ENCODE measurements around the gene PNKD. TPM values are rescaled to one million over a fixed set of nuclear protein-coding genes. Genes with fewer than 3 reads are reported as not detected.

Gene PNKD
- polyA plus RNA-seq, 6 donors from 2014 or later = 99.4 to 143 (median 127) TPM

DNA sequence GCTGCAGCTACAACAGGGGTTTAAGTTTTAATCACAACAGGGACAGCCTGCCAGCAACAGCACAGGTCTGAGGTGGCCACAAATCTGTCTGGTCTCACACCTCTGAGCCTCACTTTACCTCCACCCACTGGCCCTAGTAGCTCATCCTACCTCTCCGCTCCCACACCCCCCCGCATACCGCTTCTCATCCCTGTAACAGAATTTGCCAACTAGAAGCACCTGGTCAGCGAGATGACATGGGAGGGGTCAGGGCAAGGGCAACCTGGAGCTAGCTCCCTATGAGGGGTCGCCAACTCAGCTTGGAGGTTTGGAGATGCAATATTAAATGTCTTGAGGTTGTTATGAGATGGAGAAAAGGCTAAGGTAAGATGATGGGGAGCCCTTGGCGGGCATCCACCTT lies 93.9 kb downstream of the PNKD start:
- ATAC-seq (ENCODE audit: low read depth in 2 of 2) (no peak), DNase-seq (no peak)
- H3K4me3 Mint-ChIP-seq = peak overlapping the region in 1 of 8 donors; percentile 33
- peaks cover 0 to 5% (median 0%) of the 10 kb centered on the region in 7 donors for H3K9me3 Mint-ChIP-seq
- H3K4me1 Mint-ChIP-seq = peaks cover 7 to 27% (median 14%) of the 10 kb centered on the region in 3 donors
- no peaks in the 10 kb centered on the region for H3K36me3 Mint-ChIP-seq
- H3K27ac Mint-ChIP-seq = peak overlapping the region in 1 of 6 donors; percentile 89
- no peaks in the 10 kb centered on the region for H3K27me3 Mint-ChIP-seq

DNA sequence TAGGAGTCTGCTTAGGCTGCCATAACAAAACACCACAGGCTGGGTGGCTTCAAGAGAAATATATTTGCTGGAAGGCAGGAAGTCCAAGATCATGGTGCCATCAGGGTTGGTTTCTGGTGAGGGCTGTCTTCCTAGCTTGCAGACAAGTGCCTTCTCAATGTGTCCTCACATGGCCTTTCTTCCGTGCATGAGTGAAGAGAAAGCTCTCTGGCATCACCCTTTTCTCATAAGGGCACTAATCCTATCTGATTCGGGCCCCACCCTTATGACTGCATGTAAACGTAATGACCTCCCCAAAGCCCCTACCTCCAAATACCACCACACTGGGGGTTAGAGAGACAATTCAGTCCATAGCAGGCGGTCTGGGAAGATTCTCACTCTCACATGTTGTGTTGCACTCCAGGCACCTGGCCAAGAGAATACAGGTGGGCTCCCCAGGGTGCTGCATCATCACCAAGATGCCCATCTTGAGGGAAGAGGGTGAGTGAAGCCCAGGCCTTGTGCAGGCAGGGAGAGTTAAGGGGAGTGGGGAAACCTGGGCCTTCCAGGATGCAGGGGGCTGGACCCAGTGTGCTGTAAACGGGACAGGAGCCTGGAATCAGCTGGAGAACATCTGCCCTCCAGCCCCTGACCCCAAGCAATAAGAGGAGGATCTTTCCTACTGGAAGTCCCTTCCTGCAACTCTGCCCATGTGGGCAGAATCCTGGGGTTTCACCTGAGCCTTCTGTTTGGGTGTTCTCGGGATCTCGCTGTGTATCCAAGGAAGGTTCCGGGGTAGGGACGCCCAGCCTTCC lies 96.5 kb downstream of the PNKD start:
- Mint-ChIP-seq H3K27me3 (no peaks in the 10 kb centered on the region), H3K9me3 (peaks cover 0 to 5% (median 0%) of the 10 kb centered on the region in 7 donors), H3K4me1 (peaks cover 19 to 46% (median 35%) of the 10 kb centered on the region in 3 donors), H3K36me3 (no peaks in the 10 kb centered on the region), H3K4me3 (peak overlapping the region; percentile 83 to 90 (median 88)), H3K27ac (peak overlapping the region in 5 of 6 donors; percentile 9 to 95 (median 79))
- no peak for ATAC-seq (ENCODE audit: low read depth in 2 of 2)
- no peak for DNase-seq

DNA sequence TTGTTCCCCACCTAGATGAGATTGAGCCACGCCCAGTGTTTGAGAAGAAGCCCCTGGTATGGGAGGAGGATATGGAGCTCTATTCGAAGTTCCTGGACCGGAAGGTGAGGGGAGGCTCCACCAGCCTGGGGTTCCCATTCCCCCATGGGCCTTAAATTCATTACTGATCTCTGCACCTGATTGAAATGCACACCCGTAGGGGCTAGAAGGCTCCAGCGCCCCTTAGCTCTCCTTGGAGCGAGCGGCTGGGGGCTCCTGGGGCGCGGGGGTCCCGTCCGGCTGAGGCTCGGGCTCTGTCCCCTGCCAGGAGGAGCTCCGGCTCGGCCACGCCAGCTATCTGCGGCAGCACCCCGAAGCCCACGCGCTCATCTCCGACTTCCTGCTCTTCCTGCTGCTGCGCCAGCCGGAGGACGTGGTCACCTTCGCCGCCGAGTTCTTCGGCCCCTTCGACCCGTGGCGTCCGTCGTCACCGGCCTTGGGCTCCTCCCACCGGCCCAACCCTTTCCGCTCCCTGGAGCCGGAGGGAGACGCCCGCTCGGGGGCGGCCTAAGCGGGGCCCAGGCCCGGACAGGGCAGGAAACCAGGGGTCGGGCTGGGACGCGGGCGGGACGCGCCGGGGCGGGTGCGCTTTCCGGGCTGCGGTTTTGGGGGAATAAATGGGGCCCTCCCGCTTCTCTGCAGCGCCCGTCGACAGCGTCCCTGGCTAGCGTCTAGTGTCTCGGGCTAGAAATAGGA lies 97.3 kb downstream of the PNKD start:
- no peaks in the 10 kb centered on the region for H3K36me3 Mint-ChIP-seq
- no peaks in the 10 kb centered on the region for H3K27me3 Mint-ChIP-seq
- peak overlapping the region; percentile 83 to 93 (median 88) for H3K4me3 Mint-ChIP-seq
- ATAC-seq (ENCODE audit: low read depth in 2 of 2) (peak; percentile 71 to 75), DNase-seq (peak; percentile 75)
- peaks cover 0 to 5% (median 0%) of the 10 kb centered on the region in 7 donors for H3K9me3 Mint-ChIP-seq
- H3K4me1 Mint-ChIP-seq = peaks cover 19 to 46% (median 35%) of the 10 kb centered on the region in 3 donors
- peak overlapping the region; percentile 21 to 95 (median 84) for H3K27ac Mint-ChIP-seq

DNA sequence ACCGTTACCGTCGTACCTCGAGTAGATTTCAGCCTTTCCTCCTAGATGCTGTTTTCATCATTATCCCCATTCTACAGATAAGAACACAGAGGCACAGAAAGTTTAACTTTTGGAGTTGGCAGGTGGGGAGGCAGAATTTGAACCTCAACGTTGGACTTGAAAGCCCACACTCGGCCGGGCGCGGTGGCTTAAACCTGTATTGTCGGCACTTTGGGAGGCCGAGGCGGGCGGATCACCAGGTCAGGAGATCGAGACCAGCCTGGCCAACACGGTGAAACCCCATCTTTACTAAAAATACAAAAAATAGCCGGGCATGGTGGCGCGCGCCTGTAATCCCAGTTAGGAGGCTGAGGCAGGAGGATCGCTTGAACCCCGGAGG lies 97.8 kb downstream of the PNKD start:
- Mint-ChIP-seq H3K9me3 (peaks cover 0 to 5% (median 0%) of the 10 kb centered on the region in 7 donors), H3K4me3 (peak overlapping the region; percentile 83 to 93 (median 88)), H3K4me1 (peaks cover 19 to 43% (median 35%) of the 10 kb centered on the region in 3 donors), H3K27me3 (no peaks in the 10 kb centered on the region), H3K36me3 (no peaks in the 10 kb centered on the region), H3K27ac (peak overlapping the region in 5 of 6 donors; percentile 57 to 94 (median 89))
- DNase-seq (no peak), ATAC-seq (ENCODE audit: low read depth in 2 of 2) (no peak)

DNA sequence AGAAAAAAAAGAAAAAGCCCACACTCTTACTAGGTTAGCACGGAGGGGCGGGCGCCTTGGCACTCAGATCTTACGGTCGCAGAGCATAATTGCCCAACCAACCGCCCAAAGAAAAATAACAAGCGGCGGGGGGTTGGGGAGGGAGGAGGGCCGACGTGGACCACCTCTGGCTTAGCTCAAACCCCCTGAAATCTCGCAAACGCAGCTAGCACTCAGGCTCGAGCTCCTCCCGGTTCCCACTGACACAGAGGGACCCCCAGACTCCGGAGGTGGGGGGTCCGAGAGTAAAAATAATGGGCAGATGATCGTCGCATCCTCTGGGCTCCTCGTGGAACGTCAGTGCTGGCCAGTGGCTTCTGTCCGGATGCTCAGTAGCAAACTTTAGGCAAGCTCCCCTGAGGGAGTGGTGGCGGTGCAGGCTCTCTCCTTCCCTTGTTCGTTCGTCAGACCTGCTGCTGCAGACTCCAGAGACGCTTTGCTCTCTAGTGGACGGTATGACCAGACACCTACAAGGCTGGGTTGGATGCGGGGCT lies 98.4 kb downstream of the PNKD start:
- DNase-seq (no peak), ATAC-seq (ENCODE audit: low read depth in 2 of 2) (peak; percentile 9 to 17)
- peak overlapping the region; percentile 83 to 93 (median 88) for H3K4me3 Mint-ChIP-seq

DNA sequence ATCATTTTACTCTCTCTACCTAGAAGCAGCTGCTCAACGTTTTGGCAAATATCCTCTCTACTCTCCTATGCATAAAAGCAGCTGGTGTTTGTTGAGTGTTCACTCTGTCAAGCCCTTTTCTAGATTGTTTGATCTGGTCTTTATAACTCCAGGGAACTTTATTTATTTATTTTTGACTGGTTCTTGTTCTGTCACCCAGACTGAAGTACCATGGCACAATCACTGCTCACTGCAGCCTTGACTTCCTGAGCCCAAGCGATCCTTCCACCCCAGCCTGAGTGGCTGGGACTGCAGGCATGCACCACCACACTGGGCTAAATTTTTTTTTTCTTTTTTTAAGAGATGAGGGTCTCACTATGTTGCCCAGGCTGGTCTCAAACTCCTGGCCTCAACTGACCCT lies 99.0 kb downstream of the PNKD start:
- no peak for DNase-seq
- H3K27me3 Mint-ChIP-seq = no peaks in the 10 kb centered on the region
- H3K36me3 Mint-ChIP-seq = no peaks in the 10 kb centered on the region
- H3K4me3 Mint-ChIP-seq = peak overlapping the region in 5 of 8 donors; percentile 83 to 93 (median 87)
- ATAC-seq (ENCODE audit: low read depth in 2 of 2) = no peak
- H3K27ac Mint-ChIP-seq = peak overlapping the region in 4 of 6 donors; percentile 58 to 79 (median 70)
- H3K9me3 Mint-ChIP-seq = peaks cover 0 to 5% (median 0%) of the 10 kb centered on the region in 7 donors
- H3K4me1 Mint-ChIP-seq = peaks cover 19 to 43% (median 35%) of the 10 kb centered on the region in 3 donors

More for the DNA sequence above, 98.4 kb downstream of the PNKD start:
- H3K36me3 Mint-ChIP-seq = no peaks in the 10 kb centered on the region
- no peaks in the 10 kb centered on the region for H3K27me3 Mint-ChIP-seq
- H3K27ac Mint-ChIP-seq = peak overlapping the region; percentile 21 to 94 (median 76)
- peaks cover 0 to 5% (median 0%) of the 10 kb centered on the region in 7 donors for H3K9me3 Mint-ChIP-seq
- H3K4me1 Mint-ChIP-seq = peaks cover 19 to 43% (median 35%) of the 10 kb centered on the region in 3 donors

DNA sequence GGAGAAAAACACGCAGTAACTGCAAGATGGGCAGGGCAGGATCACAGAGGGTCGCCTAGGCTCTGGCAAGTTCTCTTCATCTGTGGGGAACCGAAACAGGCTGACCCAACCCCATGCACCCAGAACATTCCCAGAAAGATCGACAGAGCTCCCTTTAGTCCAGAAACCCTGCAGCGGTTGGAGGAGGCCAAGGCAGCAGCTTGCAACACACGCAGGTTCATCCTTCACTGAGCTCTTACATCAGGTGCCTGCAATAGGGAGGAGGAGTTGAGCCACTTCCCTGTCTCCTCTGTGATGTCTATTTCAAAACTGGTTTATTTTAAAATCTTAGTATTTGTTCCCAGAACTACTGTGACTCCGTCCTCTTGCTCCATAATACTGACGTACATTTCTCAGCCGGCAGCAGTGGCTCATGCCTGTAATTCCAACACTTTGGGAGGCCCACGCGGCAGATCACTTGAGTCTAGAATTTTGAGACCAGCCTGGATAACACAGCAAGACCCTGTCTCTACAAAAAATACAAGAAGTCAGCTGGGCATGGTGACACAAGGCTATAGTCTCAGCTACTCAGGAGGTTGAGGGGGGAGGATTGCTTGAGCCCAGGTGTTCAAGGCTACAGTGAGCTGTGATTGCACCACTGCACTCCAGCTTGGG lies 100.2 kb downstream of the PNKD start:
- peak overlapping the region in 4 of 8 donors; percentile 0 to 87 (median 52) for H3K4me3 Mint-ChIP-seq
- H3K27me3 Mint-ChIP-seq = no peaks in the 10 kb centered on the region
- peaks cover 19 to 39% (median 35%) of the 10 kb centered on the region in 3 donors for H3K4me1 Mint-ChIP-seq
- H3K9me3 Mint-ChIP-seq = peaks cover 0 to 5% (median 0%) of the 10 kb centered on the region in 7 donors
- ATAC-seq (ENCODE audit: low read depth in 2 of 2) (peak; percentile 37 to 42), DNase-seq (no peak)
- H3K27ac Mint-ChIP-seq = peak overlapping the region in 4 of 6 donors; percentile 71 to 93 (median 85)
- H3K36me3 Mint-ChIP-seq = no peaks in the 10 kb centered on the region

DNA sequence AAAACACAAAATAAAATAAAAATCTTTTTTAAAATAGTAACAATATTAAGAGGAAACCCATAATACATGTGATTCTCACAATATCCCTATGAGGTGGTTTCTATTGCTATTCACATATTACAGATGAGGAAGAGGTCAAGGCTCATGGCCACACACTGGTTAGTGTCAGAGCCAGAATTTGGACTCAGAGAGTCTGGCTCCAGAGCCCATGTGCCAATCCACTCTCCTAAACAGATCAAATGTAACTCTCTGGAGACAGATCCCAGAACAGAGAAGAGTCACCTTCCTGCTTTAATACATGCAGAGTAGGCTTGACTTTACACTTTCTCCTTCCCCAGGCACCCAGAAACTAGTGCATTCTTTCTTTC lies 101.6 kb downstream of the PNKD start:
- ATAC-seq (ENCODE audit: low read depth in 2 of 2) (no peak), DNase-seq (no peak)
- Mint-ChIP-seq H3K4me3 (no peak overlapping the region), H3K36me3 (no peaks in the 10 kb centered on the region), H3K27me3 (no peaks in the 10 kb centered on the region), H3K4me1 (peaks cover 19 to 38% (median 35%) of the 10 kb centered on the region in 3 donors), H3K9me3 (peaks cover 0 to under 1% (median 0%) of the 10 kb centered on the region in 7 donors), H3K27ac (no peak overlapping the region)

DNA sequence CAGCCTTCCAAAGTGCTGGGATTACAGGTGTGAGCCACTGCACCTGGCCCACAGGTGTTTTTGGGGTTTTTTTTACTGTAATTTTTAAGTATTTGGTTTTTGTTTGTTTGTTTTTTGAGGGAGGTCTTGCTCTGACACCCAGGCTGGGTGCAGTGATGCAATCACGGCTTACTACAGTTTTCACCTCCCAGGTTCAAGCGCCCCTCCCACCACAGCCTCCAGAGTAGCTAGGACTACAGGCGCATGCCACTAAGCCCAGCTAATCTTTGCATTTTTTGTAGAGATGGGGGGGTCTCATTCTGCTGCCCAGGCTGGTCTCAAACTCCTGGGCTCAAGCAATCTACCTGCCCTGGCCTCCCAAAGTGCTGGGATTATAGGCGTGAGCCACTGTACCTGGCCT lies 104.5 kb downstream of the PNKD start:
- Mint-ChIP-seq H3K4me3 (no peak overlapping the region), H3K36me3 (no peaks in the 10 kb centered on the region), H3K4me1 (peaks cover 12 to 15% (median 15%) of the 10 kb centered on the region in 3 donors), H3K27me3 (no peaks in the 10 kb centered on the region), H3K9me3 (no peaks in the 10 kb centered on the region), H3K27ac (no peak overlapping the region)
- ATAC-seq (ENCODE audit: low read depth in 2 of 2) (no peak), DNase-seq (no peak)

DNA sequence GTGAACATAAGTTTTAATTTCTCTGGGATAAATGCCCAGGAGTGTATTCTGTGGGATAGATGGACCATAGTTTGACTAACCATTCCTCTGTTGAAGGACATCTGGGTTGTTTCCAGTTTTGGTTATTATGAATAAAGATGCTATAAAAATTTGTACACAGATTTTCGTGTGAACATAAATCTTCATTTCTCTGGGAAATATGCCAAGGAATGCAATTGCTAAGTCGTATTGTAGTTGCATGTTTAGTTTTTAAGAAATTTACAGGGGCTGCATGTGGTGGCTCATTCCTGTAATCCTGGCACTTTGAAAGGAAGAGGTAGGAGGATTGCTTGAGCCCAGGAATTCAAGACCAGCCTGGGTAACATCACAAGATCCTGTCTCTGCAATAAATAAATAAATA lies 104.9 kb downstream of the PNKD start:
- H3K9me3 Mint-ChIP-seq = no peaks in the 10 kb centered on the region
- no peaks in the 10 kb centered on the region for H3K36me3 Mint-ChIP-seq
- peaks cover 8 to 11% (median 11%) of the 10 kb centered on the region in 3 donors for H3K4me1 Mint-ChIP-seq
- no peak overlapping the region for H3K27ac Mint-ChIP-seq
- H3K27me3 Mint-ChIP-seq = no peaks in the 10 kb centered on the region
- no peak overlapping the region for H3K4me3 Mint-ChIP-seq
- ATAC-seq (ENCODE audit: low read depth in 2 of 2) (no peak), DNase-seq (no peak)

DNA sequence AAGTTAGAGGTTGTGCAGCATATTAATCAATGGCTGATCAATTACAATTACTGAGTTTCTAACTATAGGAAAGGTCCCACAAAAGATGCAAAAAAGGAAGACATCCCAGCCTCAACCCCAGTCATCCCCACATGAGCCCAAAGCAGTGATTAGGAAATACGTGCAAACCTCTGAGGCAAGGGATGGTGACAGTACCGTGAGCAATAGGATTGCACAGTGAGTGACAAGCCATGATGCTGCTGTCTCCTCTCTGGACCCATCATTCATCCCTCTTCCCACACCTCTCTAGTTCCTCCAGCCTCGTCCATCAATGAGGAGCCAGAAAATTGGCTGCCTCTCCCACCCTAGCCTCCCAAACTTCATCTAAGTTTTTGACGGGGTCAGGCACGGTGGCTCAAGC lies 107.7 kb downstream of the PNKD start:
- Mint-ChIP-seq H3K27me3 (peaks cover 0 to 8% (median 0%) of the 10 kb centered on the region in 3 donors), H3K27ac (peak overlapping the region in 1 of 6 donors; percentile 88), H3K4me3 (no peak overlapping the region), H3K4me1 (peaks cover 0 to 5% (median 0%) of the 10 kb centered on the region in 3 donors), H3K9me3 (no peaks in the 10 kb centered on the region), H3K36me3 (no peaks in the 10 kb centered on the region)
- DNase-seq (no peak), ATAC-seq (ENCODE audit: low read depth in 2 of 2) (no peak)

DNA sequence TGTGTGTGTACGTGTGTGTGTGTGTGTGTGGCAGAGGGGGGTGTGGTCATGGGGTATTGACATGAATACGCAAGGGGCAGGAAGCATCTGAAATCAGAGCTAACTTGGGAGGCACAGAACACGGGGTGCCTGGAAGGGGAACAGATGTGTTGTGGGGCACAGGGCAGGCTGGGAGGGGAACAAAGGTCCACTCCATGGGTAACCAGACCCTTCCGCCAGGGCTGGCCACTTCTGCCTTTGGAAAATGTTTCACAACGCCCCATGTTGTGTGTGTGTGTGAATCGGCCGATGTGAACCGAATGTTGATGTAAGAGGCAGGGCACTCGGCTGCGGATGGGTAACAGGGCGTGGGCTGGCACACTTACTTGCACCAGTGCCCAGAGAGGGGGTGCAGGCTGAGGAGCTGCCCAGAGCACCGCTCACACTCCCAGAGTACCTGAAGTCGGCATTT lies 111.6 kb downstream of the PNKD start, which contains the start of gene SLC11A1:
Gene SLC11A1 (plus strand): TSS at position 358 of the 451 bp plus-strand sequence. CDS start 96 bp downstream, outside the sequence.
- Mint-ChIP-seq H3K27me3 (peaks cover 0 to 14% (median 0%) of the 10 kb centered on the region in 3 donors), H3K27ac (peak within 1 kb of the TSS in 5 of 6 donors; percentile 11 to 80 (median 59)), H3K4me1 (peaks cover under 1 to 5% (median under 1%) of the 10 kb centered on the region in 3 donors), H3K9me3 (no peaks in the 10 kb centered on the region), H3K36me3 (no peaks in the 10 kb centered on the region), H3K4me3 (peak within 1 kb of the TSS in 6 of 8 donors; percentile 26 to 75 (median 46))
- ATAC-seq (ENCODE audit: low read depth in 2 of 2) (peak; percentile 33 to 61), DNase-seq (no peak)

Measured in naive B cell (primary cell).